Right lobe of liver (tissue), 6 donors: ENCODE measurements around the gene FAF2. TPM values are rescaled to one million over a fixed set of nuclear protein-coding genes. Genes with fewer than 3 reads are reported as not detected.

Experiments
- ATAC-seq, 4 donors: fragments of 200-7000 bp; cut with Tn5 transposase; one replicate each; pipeline ENCODE4 v1.9.1; 2020; ENCODE audit warnings: mild to moderate bottlenecking in 4 of 4, moderate library complexity in 4 of 4
- DNase-seq, 3 donors: peaks; one replicate each; pipeline ENCODE4 v3.0.0-alpha.2; 2020
- H3K27ac ChIP-seq, 3 donors: fragments of 200-600 bp; one replicate each; pipeline ENCODE4 v1.8.0; 2022
- H3K27me3 ChIP-seq, 2 donors: fragments of 200-600 bp; one replicate each; pipeline ENCODE4 v1.8.0; 2022
- H3K36me3 ChIP-seq, 4 donors: fragments of 200-600 bp; sonication (generic) in 1 of 4; one replicate each; pipeline versions ENCODE4 v1.5.1 to v1.8.0; 2017 to 2022; ENCODE audit warnings: control low read depth in 1 of 4
- H3K4me1 ChIP-seq, 4 donors: fragments of 200-600 bp; sonication (generic) in 1 of 4; one replicate each; pipeline versions ENCODE4 v1.5.1 to v1.8.0; 2017 to 2022; ENCODE audit warnings: control low read depth in 1 of 4
- H3K4me3 ChIP-seq, 3 donors: fragments of 200-600 bp; one replicate each; pipeline ENCODE4 v1.8.0; 2022
- H3K9me3 ChIP-seq, 4 donors: fragments of 200-600 bp; sonication (generic) in 1 of 4; one replicate each; pipeline versions ENCODE4 v1.5.1 to v1.8.0; 2017 to 2022; ENCODE audit warnings: control low read depth in 1 of 4
- CTCF ChIP-seq, 4 donors: fragments of 200-600 bp in 3 of 4; fragments of 450-650 bp in 1 of 4; IDR thresholded peaks; one replicate each; pipeline versions ENCODE4 v1.5.1 to v1.8.0; 2016 to 2022; ENCODE audit warnings: antibody characterized with exemption in 4 of 4, mild to moderate bottlenecking in 2 of 4
- POLR2A ChIP-seq: fragments of 450-650 bp; IDR thresholded peaks from one replicate; pipeline ENCODE4 v1.6.1; 2017; ENCODE audit warnings: antibody characterized with exemption, mild to moderate bottlenecking
- WGBS: methylation state at CpG from one replicate; pipeline ENCODE4 v1.1.6; 2018; ENCODE audit warnings: low coverage, low lambda C conversion rate; ENCODE audit not compliant: insufficient coverage; ENCODE audit errors: missing lambda C conversion rate; 5-methylcytosine and 5-hydroxymethylcytosine counted together
- intact Hi-C, 2 donors: fragments of 100-400 bp; cut with DNase I; formaldehyde crosslinking; loops; one replicate each; pipeline versions ENCODE4 v1.11.2 to v1.14.1; 2022
- total RNA-seq, 6 experiments: library from RNA; depleted of rRNA in 2 of 6; stranded (reverse); fragments of >200 nt in 2 of 6; fragmentation: NEBNext Ultra II Directional in 3 of 6; extraction: Animal tissue kit (Norgen Biotek cat#: 25700) in 3 of 6; gene quantifications; one replicate each; pipeline versions ENCODE4 v1.1.0 to v1.2.4, GENCODE V29; 2016 to 2023
- donor health status: DM: no; HTN: yes; CAD: no.
- donor health status: DM: no; HTN: no; CAD: no.
- donor health status: DM: no; HTN: no; CAD: no.
- donor health status: DM: no; HTN: yes; CAD: no.
- donor health status: DM: no; HTN: yes; CAD: no.

FAF2 gene
- total RNA-seq, 6 experiments from 2014 or later, result 17.5 to 23.3 (median 19.8) TPM

- no peaks in the 10 kb centered on the region for H3K4me1 ChIP-seq
- H3K9me3 ChIP-seq, result no peaks in the 10 kb centered on the region
- H3K27me3 ChIP-seq, result no peaks in the 10 kb centered on the region
- intact Hi-C loops, result no loop called here
- no peak overlapping the region for H3K4me3 ChIP-seq
- DNase-seq (no peak), ATAC-seq (no peak)
- TF ChIP-seq CTCF (IDR thresholded peaks at IDR 0.05), result no peak
- no peak for TF ChIP-seq POLR2A
- WGBS, result 79% methylated on average over 2 of the region's 8 CpGs
- no peak overlapping the region for H3K27ac ChIP-seq
- H3K36me3 ChIP-seq, result peaks cover 0 to 75% (median 36%) of the 10 kb centered on the region in 4 donors
Measured at GRCh38 chr5:176491901-176492300, 43.7 kb downstream of the FAF2 start.

DNA sequence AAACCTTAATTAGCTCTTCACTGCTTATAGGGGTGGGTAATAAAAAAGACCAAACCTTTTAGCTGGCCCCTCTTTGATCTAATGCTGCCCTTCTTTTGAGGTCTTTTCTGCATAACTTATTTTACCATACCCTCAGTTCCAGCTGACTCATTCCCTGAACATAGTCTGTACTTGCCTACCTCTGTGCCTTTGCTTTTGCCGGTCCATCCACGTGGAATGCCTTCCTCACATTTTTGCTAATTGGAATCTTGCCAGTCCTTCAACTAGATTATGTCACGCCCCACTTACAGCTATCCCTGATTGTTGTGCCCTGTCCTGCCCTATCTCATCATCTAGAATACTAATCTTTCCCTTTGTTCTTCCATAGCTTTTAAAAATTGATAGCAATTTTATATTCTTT is 44.2 kb downstream of the FAF2 start:
- no peak for TF ChIP-seq POLR2A
- DNase-seq (no peak), ATAC-seq (no peak)
- no peaks in the 10 kb centered on the region for H3K27me3 ChIP-seq
- H3K4me3 ChIP-seq, result no peak overlapping the region
- H3K36me3 ChIP-seq, result peaks cover 0 to 80% (median 38%) of the 10 kb centered on the region in 4 donors
- H3K9me3 ChIP-seq, result no peaks in the 10 kb centered on the region
- no peaks in the 10 kb centered on the region for H3K4me1 ChIP-seq
- 54% methylated on average over 3 of the region's 3 CpGs for WGBS
- H3K27ac ChIP-seq, result no peak overlapping the region
- intact Hi-C loops, result no loop called here

GRCh38 chr5:176497852-176498251 is 49.7 kb downstream of the FAF2 start:
- ATAC-seq, result no peak
- WGBS, result 88% methylated on average over 7 of the region's 9 CpGs
- peaks cover 0 to 94% (median 45%) of the 10 kb centered on the region in 4 donors for H3K36me3 ChIP-seq

GRCh38 chr5:176499273-176499672 is 51.1 kb downstream of the FAF2 start:
- H3K27ac ChIP-seq, result no peak overlapping the region
- intact Hi-C loops, result no loop called here
- ATAC-seq, result no peak
- no peaks in the 10 kb centered on the region for H3K27me3 ChIP-seq
- TF ChIP-seq CTCF (IDR thresholded peaks at IDR 0.05) (no peak), POLR2A (no peak)
- H3K36me3 ChIP-seq, result peaks cover 0 to 92% (median 40%) of the 10 kb centered on the region in 4 donors
- H3K4me1 ChIP-seq, result no peaks in the 10 kb centered on the region
- DNase-seq, result no peak
- no peak overlapping the region for H3K4me3 ChIP-seq
- no peaks in the 10 kb centered on the region for H3K9me3 ChIP-seq
- WGBS, result 94% methylated on average over 5 of the region's 5 CpGs

More at GRCh38 chr5:176497852-176498251, 49.7 kb downstream of the FAF2 start:
- no peak overlapping the region for H3K4me3 ChIP-seq
- intact Hi-C loops, result no loop called here
- H3K27ac ChIP-seq, result no peak overlapping the region
- no peaks in the 10 kb centered on the region for H3K9me3 ChIP-seq
- no peaks in the 10 kb centered on the region for H3K4me1 ChIP-seq
- no peaks in the 10 kb centered on the region for H3K27me3 ChIP-seq
- no peak for TF ChIP-seq CTCF (IDR thresholded peaks at IDR 0.05)
- no peak for TF ChIP-seq POLR2A
- no peak for DNase-seq

- Histone ChIP-seq H3K4me1 (no peaks in the 10 kb centered on the region), H3K9me3 (no peaks in the 10 kb centered on the region), H3K27ac (no peak overlapping the region), H3K4me3 (no peak overlapping the region), H3K27me3 (no peaks in the 10 kb centered on the region), H3K36me3 (peaks cover 0 to 89% (median 42%) of the 10 kb centered on the region in 4 donors)
- intact Hi-C loops, result no loop called here
- no peak for ATAC-seq
- 100% methylated on average over 3 of the region's 3 CpGs for WGBS
- TF ChIP-seq CTCF (IDR thresholded peaks at IDR 0.05) (no peak), POLR2A (no peak)
- no peak for DNase-seq
Measured at GRCh38 chr5:176500511-176500910, 52.3 kb downstream of the FAF2 start.
